ENCODE data around the gene STXBP6.

- TF ChIP-seq REST (IDR thresholded peaks at IDR 0.05; ENCODE audit: insufficient read depth in 1 of 2, low read depth in 2 of 2, low read length in 2 of 2) (no peak), POLR2AphosphoS5 (IDR thresholded peaks at IDR 0.05; ENCODE audit: low read depth, low read length) (no peak)
Measured at GRCh38 chr14:24960816-24961215, 89.1 kb downstream of the STXBP6 start.
